ENCODE data around the gene TUBGCP6.

TUBGCP6 gene

GRCh38 chr22:50267591-50268390, 23.0 kb upstream of the TUBGCP6 start:
- Histone ChIP-seq H3K79me2 (ENCODE audit: insufficient read depth, low read length) (no peaks in the 10 kb centered on the region), H3K4me3 (ENCODE audit: low read depth in 1 of 2, low read length in 2 of 2) (no peak overlapping the region), H3K4me2 (ENCODE audit: insufficient read depth, low read length) (0 out of 2 replicates have a peak overlapping the region, but pooled peaks have one; percentile 71), H4K20me1 (ENCODE audit: insufficient read depth, low read length) (peaks cover 15% of the 10 kb centered on the region), H2AFZ (ENCODE audit: low read depth, low read length) (no peak overlapping the region), H3K36me3 (ENCODE audit: insufficient read depth, low read length) (no peaks in the 10 kb centered on the region), H3K9ac (ENCODE audit: low read depth, low read length) (no peak overlapping the region), H3K27ac (ENCODE audit: low read length) (no peak overlapping the region), H3K4me1 (ENCODE audit: insufficient read depth, low read length) (peaks cover 28% of the 10 kb centered on the region), H3K9me3 (ENCODE audit: insufficient read depth, low read length, severe bottlenecking) (no peaks in the 10 kb centered on the region), H3K27me3 (ENCODE audit: insufficient read depth, low read length, poor library complexity) (peaks cover 15% of the 10 kb centered on the region)
- TF ChIP-seq CTCF (IDR thresholded peaks at IDR 0.05; ENCODE audit: borderline replicate concordance, extremely low read depth, low read length, poor library complexity, severe bottlenecking) (no peak), EZH2 (IDR thresholded peaks at IDR 0.05; ENCODE audit: borderline replicate concordance, low read depth, low read length, severe bottlenecking) (no peak)
- no peak for DNase-seq
- ATAC-seq (ENCODE audit: insufficient read depth, low read depth): no peak

- Histone ChIP-seq H2AFZ (ENCODE audit: low read depth, low read length) (no peak overlapping the region), H3K36me3 (ENCODE audit: insufficient read depth, low read length) (no peaks in the 10 kb centered on the region), H3K79me2 (ENCODE audit: insufficient read depth, low read length) (no peaks in the 10 kb centered on the region), H3K4me2 (ENCODE audit: insufficient read depth, low read length) (no peak overlapping the region), H4K20me1 (ENCODE audit: insufficient read depth, low read length) (peaks cover 17% of the 10 kb centered on the region), H3K27ac (ENCODE audit: low read length) (no peak overlapping the region), H3K9me3 (ENCODE audit: insufficient read depth, low read length, severe bottlenecking) (no peaks in the 10 kb centered on the region), H3K9ac (ENCODE audit: low read depth, low read length) (no peak overlapping the region), H3K4me3 (ENCODE audit: low read depth in 1 of 2, low read length in 2 of 2) (no peak overlapping the region), H3K27me3 (ENCODE audit: insufficient read depth, low read length, poor library complexity) (peaks cover 9% of the 10 kb centered on the region), H3K4me1 (ENCODE audit: insufficient read depth, low read length) (peaks cover 27% of the 10 kb centered on the region)
- no peak for TF ChIP-seq CTCF (IDR thresholded peaks at IDR 0.05; ENCODE audit: borderline replicate concordance, extremely low read depth, low read length, poor library complexity, severe bottlenecking)
- TF ChIP-seq EZH2 (IDR thresholded peaks at IDR 0.05; ENCODE audit: borderline replicate concordance, low read depth, low read length, severe bottlenecking): no peak
- DNase-seq: no peak
- no peak for ATAC-seq (ENCODE audit: insufficient read depth, low read depth)
Observed at GRCh38 chr22:50266994-50267393, 22.2 kb upstream of the TUBGCP6 start.

GRCh38 chr22:50264946-50265669, 20.3 kb upstream of the TUBGCP6 start:
- DNase-seq (no peak), ATAC-seq (ENCODE audit: insufficient read depth, low read depth) (no peak)
- no peaks in the 10 kb centered on the region for H3K9me3 ChIP-seq (ENCODE audit: insufficient read depth, low read length, severe bottlenecking)
- no peak overlapping the region for H2AFZ ChIP-seq (ENCODE audit: low read depth, low read length)
- H3K9ac ChIP-seq (ENCODE audit: low read depth, low read length): no peak overlapping the region
- H3K4me3 ChIP-seq (ENCODE audit: low read depth in 1 of 2, low read length in 2 of 2): no peak overlapping the region
- H3K27ac ChIP-seq (ENCODE audit: low read length): no peak overlapping the region
- no peaks in the 10 kb centered on the region for H3K27me3 ChIP-seq (ENCODE audit: insufficient read depth, low read length, poor library complexity)
- H4K20me1 ChIP-seq (ENCODE audit: insufficient read depth, low read length): peaks cover 17% of the 10 kb centered on the region
- no peaks in the 10 kb centered on the region for H3K36me3 ChIP-seq (ENCODE audit: insufficient read depth, low read length)
- no peak overlapping the region for H3K4me2 ChIP-seq (ENCODE audit: insufficient read depth, low read length)
- TF ChIP-seq CTCF (IDR thresholded peaks at IDR 0.05; ENCODE audit: borderline replicate concordance, extremely low read depth, low read length, poor library complexity, severe bottlenecking): no peak
- TF ChIP-seq EZH2 (IDR thresholded peaks at IDR 0.05; ENCODE audit: borderline replicate concordance, low read depth, low read length, severe bottlenecking): no peak
- no peaks in the 10 kb centered on the region for H3K79me2 ChIP-seq (ENCODE audit: insufficient read depth, low read length)
- H3K4me1 ChIP-seq (ENCODE audit: insufficient read depth, low read length): peaks cover 10% of the 10 kb centered on the region
